ENCODE data around the gene PRKCH.
A peak's percentile ranks its signal among the peaks of the same experiment; 100 is the strongest.

PRKCH gene

DNA sequence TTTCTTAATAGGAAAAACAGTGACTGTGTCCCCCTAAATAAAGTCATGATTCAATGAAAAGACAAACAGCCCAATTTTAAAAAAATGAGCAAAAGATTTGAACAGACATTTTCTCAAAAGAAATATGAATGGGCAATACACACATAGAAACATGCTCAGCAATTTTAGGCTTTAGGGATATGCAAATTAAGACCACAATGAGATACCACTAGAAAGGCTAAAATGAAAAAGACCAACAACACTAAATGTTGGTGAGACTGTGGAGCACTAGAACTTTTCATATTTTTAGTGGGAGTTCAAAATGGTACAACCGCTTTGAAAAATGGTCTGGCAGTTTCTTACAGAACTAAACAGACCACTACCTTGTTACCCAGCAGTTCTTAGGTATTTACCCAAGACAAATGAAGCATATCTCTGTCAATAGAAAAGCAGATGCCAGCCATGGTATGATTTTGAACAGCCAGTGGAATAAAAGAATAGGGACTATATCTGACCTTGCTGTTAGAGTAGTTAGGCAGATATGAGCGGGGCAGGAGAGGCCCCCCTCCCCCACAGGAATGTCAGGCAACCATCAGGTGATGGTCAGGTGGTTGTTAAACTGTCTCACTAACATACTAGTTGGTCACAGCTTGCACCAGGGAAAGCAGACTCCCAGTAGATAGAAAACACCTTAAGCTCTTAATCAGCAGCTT is 108.8 kb downstream of the PRKCH start:
- no peak for DNase-seq

DNA sequence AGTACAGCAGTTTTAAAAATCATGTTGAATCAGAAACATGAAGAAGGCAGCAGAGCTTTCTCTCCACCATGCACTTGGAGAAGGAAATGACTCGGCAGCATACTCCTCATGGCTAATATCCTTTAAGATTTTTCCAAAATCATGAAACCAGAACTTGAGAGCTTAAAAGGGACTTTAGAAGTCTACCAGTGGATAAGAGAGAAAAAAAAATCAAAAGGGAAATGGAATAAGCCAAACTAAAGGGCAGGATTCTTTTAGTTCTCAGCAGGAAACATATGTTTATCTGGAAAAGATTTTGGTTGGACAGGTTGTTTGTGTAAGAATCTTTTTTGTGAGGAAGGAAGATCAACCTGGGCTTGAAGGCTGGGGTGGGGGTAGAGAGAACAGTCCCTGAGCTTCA is 111.8 kb downstream of the PRKCH start:
- DNase-seq: no peak

DNA sequence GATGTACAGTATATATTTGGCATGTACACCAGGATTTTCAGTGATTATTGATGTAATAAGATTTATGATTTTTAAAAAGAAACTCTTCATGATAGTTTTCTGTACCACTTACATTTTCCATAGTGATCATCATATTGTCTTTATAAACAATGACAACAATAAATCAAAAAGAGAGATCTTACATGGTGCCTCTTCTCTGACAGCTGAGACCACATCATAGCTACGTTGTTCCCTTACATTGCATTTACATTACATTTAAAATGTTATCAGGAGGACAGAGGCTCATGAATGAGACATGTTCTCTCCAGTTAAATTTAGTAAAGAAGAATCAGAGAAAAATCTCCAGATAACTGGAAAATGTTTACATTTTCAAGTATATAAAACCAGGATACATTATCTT is 112.4 kb downstream of the PRKCH start:
- no peak for DNase-seq

DNA sequence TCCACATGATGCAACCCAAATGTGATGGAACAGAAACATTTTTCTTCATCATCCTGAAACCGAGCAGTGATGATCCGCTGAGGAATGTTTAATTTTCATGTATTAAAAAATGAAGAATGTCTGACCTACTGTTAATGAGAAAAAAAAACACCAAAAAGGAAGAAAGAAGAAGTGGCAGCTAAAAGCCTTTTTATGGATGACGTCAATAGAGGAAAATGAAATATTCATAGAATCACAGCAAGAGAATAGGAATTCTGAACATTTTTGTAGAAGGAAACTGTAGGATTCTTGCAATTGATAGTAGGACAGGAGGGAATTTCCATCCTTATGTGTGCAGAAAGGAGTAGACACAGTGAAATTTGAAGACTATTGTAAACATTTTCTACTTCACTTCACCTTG is 112.9 kb downstream of the PRKCH start:
- DNase-seq: no peak

DNA sequence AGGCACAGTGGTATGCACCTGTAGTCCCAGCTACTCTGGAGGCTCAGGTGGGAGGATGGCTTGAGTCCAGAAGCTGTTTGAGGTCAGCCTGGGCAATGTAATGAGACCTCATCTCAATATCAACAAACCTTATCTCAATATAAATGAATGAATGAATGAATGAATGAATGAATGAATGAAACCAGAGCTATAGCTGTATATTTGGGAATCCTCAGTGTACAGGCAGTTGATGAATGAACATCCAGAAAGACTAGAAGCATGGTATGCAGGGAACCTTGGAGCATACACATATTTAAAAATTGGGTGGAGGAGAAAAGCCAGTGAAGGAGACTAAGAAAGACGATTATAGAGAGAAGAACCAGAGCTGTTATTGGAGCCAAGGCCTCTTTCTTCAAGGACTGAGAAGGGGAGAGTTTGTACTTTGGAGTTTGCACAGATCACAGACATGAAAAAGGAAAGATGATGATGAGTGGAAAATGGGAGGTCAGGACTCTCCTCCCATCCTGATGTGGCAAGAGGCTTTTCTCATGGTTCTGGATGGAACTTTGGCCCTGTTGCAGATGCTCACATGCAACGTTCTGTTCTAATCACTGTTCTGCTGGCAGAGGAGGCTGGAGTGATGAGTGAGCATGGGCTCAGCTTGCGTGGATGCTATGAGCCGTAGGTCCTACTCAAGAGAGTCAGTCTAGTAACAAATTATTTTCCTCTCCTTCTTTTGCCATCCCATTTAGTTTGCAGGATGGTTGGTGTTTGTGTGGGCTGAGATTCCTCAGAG is 114.4 kb downstream of the PRKCH start:
- DNase-seq: no peak

DNA sequence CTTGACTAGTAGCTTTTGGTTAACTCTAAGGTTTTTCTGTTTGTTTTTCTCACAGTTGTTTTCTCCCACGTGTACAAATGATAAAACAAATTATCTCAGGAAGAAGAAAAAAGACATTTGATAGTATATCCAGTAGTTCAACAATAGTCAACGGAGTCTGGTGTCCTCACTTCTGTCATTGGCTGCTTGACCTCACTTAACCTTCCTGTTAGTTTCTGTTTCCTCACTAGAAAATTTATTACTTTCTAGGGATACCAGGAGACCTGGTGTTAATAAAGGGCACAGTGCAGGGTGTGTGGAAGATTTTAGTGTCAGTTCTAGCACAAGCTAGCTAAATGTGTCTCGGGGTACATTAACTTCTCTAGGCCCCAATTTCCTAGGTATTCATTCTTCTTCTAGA is 116.0 kb downstream of the PRKCH start:
- DNase-seq: no peak

DNA sequence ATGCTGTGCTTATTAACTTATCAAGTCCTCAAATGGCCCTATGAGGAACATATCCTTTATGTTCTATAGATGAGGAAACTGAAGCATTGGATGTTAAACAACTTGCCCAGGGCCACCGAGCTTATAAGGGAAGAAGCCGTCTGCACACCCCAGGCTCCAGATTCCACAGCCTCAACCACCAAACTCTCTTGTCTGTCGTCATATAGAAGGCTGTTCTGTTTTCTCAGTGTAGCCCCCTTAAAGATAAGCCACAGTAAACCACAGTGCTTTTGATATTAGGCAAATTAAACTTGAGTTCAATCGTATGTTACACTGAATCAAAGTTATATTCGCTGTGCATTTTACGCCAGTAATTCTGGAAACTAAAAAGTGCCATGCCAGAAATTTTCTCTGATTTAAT is 116.7 kb downstream of the PRKCH start:
- DNase-seq: no peak

DNA sequence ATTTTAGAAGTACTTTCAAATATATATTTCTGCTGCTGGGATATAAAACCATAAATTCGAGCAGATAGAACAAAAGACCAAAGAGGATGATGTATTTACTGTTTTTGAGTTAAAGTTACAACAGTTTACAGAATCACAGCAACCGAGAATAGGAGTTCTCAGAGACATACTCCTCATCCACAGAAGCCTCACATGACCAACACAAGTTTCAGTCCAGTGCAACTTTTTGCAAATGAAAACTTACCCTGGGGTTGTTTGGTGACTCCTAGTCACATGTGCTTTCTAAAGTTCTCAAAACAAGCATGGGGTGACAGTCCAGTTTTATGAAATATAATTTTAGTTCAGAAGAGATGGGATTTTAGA is 117.1 kb downstream of the PRKCH start:
- peak in 1 of 5 experiments; percentile 37 for DNase-seq

DNA sequence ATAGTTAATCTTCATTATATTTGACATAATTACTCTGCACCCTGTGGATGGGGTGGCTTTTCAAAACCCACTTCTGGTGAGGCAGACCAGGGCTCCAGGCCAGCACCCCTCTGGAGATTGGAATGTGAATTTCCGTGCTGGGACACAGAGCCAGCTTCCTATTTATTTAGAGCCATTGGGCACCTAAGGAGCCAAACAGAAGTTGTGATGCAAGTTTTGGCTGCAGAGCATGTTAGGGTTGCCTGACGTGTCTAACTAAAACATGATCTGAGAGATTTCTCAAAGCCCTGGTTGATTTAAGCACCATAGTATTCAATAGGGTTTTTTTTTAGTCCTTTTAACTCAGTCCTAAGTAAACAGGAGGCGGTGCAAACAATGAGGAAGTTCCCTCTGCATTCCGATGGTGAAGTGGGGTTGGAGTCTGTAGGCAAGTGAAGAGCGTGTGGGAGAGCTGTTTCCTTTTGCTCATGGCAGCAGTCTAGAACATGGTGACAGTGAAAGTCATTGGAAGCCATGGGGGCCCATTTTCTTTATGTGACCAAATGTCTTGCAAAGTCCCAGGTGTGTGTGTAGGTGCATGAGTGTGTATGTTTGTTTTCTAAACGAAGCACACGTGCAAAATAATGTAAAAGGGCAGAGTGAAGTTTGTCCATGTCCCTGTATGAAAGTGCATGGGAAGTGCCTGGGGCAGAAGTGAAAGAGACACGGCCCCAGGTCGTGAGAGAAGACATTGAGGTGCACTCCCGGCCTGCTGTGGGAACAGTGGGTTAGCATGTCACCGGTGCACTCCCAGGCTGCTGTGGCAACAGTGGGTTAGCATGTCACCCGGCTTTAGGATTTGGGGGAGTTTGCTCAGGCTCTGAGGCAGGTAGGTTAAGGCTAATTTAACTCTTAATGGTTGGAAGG is 117.7 kb downstream of the PRKCH start:
- DNase-seq: peak in 2 of 5 experiments; percentile 34 to 54

DNA sequence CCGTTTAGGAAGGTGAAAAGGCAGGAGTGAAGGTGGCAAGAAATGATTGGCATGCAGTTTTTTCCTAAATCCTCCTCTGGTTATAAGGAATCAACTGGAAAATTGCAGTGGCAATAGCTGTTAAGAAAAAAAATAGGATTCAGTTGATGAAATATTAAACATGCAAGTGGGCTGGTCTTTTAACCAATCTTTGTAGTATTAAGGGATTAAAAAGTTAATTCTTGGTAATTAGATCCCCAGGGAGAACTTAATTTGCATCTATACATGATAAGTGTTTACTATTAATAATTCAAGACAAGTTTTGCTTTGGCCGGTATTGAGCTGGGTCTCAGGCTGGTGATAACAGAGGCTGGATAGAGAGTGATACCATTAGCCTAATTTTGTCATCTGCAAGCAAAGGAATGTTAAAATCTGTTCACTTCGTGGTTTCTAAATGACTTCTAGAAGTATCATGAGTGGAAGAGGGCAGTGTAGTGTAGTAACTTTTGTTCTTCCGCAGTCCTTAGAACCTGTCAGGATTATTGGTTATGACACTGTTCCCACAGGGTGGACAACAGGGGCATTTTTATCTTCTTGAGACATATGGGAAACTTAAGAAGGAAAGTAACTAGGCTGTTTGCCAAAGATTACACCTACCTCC is 118.5 kb downstream of the PRKCH start:
- no peak for DNase-seq

DNA sequence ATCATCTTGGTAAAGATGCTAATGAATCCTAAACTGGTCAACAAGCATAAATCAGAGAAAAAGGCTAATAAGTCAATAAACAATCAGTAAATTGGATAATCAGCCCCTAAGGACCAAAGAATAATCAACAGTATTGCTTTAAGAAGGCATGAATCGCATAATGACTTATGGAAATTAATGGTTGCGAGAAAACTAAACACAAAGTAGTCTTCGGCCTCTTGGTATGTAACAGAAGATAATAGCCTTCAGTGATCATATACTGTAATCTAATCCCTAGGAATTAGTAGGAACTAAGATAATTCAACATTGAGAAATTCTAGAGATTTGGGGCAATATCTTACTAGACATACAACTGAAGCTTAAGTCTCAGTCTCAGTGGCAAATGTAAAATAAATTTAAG is 122.1 kb downstream of the PRKCH start:
- DNase-seq: no peak

DNA sequence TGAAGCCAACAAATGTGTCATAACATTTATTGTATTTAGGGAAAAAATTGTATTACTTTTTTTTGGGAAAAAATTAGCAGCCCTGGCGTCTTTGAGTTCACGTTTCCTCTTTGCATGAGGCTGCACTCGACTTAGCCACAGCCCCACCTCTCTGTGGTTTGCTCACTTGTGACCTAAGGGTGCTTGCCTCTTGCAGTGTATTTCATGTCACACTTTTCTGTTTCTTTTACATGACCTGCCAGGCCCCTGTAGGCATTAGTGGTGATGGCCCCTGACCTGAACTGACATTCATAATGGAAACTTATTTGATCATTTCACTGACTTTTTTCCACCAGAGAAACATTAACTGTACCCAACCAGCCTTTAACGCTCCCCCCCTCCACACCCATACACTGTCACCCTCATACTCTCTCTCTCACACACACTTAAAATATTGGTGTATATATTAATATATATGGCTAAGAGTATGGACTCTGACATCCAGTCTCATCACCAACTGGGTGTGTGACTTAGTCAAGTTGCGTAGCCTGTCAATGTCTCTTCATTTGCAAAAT is 122.9 kb downstream of the PRKCH start:
- DNase-seq: peak in 4 of 5 experiments; percentile 33 to 88 (median 54)

DNA sequence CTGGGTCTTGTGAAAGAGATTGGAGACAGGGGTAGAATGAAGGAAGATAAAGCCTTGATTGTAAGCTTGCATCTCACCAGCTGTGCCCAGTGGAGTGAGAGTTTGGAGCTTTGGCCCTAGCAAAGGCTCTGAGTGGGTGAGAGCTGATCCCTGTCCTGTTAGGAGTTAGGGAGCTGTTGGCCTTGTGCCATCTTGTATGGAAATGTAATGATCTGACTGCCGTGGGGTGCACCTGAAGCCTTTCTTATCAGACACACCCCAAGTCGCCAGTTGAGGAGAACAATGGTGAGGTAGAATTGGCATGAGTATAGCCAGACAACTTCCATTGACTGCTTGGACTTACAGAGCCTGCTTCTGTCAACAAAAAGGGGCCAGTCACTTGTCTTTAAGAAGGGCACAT is 130.1 kb downstream of the PRKCH start:
- DNase-seq: peak in 1 of 5 experiments; percentile 14

DNA sequence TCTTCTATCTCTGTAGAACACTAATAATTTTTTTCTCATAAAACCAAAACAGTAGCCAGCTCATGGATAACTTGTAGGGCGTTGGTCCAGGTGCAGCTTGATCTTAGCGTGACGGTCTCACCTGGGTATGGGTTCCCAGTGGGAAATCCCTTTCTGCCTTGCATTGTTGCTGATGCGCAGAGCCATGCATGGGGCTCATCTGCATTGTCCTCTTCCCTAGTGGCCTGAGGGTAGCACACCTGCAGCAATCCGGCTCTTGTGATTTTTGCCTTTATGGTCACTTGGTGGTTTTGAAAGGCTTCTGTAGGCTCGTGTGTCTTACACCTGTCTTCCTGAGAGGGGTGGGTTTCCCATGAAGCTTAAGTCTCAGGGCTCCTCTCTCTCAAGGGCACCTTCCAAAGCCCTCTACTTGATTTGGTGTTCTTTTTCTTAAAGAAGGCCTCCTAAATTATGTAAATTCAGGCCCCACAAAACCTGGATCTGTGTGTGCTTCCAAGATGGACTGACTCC is 130.6 kb downstream of the PRKCH start:
- peak in 1 of 5 experiments; percentile 37 for DNase-seq

DNA sequence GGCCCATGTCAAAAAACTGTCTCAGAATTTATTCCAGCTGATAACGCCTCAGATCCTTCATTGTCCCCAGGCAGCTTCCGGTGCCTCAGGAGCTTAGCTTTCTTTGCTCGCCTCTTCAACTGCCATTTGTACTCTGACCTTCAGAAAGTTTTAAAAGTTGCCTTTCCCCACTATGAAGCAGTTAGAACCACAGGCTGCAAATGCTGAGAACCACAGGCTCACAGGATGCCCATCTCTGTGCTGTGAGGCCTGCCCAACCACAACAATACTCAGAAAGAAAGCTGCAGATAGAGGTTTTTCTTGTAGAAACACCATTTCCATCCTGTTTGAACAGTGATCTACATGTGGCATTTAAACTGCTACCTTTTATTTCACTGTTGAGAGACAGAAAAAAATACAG is 131.1 kb downstream of the PRKCH start:
- DNase-seq: peak in 3 of 5 experiments; percentile 30 to 97 (median 70)

DNA sequence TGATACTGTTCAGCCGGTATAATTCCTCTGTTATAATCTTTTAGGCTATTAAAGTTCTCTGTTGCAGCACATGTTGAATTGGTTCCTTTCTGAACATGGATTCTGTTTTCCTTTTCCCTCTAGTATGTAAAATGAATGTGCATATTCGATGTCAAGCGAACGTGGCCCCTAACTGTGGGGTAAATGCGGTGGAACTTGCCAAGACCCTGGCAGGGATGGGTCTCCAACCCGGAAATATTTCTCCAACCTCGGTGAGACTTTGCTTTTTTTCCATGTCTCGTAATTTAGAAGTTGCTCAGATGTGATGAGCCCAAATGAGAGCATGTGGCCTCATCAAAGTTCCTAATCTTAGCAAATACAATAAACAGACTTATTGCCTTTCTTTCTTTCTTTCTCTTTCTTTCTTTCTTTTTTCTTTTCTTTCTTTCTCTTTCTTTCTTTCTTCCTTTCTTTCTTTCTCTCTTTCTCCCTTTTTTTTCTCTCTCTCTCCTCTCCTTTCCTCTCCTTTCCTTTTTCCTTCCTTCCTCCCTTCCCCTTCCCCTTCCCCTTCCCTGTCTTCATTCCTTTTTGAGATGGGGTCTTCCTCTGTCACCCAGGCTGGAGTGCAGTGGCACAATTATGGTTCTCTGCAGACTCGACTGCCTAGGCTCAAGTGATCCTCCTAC is 131.9 kb downstream of the PRKCH start:
- peak in 1 of 5 experiments; percentile 17 for DNase-seq

DNA sequence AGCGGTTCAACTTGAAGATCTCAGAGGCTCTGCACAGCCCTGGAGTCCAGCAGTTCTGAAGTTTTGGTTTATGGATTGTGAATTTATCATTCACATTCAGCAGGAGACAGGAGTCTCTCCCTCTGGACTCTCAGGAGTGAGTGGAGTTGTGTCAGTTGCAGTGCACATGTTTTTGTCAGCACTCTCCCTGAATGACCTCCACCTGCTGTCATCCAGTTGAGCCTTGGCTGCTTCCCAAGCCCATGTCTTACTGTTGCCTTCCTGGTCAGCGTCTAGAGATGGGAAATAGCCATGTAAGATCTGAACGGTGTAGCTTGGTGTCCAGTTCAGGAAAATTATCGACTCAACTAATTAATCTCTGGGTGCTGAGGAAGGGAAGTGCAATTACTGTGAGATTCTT is 133.2 kb downstream of the PRKCH start:
- no peak for DNase-seq

DNA sequence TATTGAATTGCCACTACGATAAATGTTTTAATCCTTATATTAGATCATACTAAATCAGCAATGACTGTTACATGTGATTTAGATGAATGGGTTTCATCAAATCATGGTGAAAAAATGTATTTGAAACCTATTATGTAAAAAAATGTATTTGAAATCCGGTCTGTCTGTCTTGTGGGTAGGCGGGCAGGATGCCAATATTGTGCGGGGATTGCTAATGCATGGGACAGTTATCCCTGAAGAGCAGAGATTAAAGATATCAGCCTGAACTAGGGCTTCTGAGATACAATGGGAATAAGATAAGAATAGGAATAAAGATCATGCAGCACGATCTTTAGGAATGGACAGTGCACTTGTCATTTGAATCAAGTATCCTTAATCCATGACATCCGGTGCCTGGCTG is 134.0 kb downstream of the PRKCH start:
- no peak for DNase-seq

DNA sequence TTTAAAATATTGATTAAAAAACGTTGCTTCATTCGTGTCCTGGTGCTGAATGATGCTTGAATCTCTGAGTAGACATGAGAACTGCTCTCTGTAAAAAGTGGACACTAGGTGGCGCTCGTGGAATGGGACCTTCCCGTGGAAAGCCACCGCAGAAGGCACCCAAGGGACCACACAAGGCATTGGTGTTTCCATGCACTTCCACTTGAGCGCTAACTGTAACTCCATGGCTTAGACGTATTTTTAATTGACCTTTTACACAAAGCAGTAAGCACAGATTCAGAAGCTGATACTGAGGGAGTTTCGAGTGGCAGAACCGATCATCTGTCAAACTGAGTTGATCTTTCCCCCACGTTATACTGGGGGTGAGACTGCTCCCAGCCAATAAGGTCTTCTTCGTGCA is 135.3 kb downstream of the PRKCH start:
- DNase-seq: peak; percentile 43 to 75 (median 70)

DNA sequence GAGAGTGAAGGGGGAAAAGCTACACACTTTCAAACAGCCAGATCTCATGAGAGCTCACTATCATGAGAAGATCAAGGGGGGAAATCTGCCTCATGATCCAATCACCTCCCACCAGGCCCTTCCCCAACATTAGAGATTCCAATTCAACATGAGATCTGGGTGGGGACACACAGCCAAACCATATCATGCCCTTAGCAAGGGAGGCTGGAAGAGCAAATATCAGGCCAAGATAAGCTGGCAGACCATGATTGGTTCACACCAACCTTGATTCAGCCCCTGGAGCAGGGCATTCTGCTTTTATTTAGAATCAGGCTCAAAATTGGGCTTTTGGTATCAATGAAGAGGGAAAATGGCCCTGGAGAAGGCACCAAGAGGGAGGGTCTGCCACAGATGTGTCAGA is 137.4 kb downstream of the PRKCH start:
- no peak for DNase-seq

DNA sequence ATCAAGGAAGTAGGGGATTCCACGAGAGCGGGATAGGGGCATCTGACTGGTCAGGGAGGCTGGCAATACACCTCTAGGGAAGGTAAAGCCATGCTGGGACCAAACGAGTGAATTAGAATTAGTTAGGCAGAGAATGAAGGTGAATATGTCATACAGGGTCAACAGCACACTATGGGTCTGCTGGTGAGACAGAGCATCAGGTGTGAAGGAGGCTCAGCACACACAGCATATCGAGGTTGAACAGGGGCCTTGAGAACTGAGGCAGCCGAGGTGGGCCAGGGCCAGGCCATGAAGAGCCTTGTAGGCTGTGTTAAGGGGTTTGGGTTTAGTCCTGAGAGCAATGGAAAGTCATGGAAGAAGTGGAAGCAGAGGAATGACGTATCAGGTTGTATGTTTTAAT is 137.8 kb downstream of the PRKCH start:
- no peak for DNase-seq

DNA sequence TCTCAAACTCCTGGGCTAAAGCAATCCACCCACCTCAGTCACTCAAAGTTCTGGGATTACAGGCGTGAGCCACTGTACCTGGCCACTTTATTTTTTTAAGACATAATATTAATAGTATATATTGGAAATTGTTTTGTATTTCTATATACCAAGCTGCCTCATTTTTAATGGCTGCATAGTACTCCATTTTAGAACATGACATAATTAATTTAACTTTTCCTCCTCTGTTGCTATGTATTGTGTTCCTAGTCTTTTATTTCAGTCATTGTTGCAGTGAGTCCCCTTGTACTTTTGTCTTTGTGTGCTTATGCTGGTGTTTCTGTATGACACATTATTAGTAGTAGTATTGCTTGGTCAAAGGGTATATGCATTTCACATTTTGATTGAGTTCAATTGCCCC is 138.7 kb downstream of the PRKCH start:
- no peak for DNase-seq
